ENCODE results near the gene SMOC2.

The SMOC2 gene

DNA sequence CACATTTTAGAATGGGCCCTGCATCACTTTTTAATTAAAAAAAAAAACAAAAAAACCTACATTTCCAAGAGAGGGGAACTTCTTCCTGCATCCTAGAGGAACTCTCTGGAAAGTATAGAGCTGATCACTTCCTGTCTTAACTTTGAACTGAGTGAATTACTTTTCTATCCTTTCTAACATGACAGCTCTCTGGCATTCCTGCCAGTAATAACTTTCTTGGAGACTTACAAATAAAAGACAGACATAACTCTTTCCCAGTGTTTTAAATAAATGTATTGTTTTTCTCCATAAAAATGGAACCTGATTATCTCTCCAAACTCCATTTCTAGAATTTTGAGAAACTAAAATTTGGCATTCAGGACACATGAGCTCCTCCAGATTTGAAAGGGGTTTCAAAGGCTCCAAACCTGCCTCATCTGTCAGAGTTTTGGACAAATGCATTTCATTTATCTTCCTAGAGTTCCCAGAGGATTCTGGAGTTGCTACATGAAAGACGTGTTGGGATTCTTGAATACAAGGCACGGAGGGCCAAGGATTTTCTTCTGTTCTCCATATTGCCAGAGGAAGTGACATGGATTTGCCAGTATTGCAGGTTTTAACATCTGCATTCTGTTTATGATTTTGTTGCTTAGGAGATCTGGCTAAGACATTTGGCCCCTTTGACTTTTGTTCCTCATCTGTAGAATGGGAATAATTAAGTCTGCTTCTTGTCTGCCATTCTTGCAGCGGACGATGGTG is 2.0 kb upstream of the SMOC2 start:
- TF ChIP-seq CTCF (IDR thresholded peaks at IDR 0.05; ENCODE audit: borderline replicate concordance, control extremely low read depth, extremely low read depth, insufficient read depth, missing control alignments) = no peak
- in situ Hi-C loops (cut with MboI; ENCODE audit: low sequenced_read_pairs, unreplicated experiment) = no loop called here
- no peak for DNase-seq (ENCODE audit: low spot score)

DNA sequence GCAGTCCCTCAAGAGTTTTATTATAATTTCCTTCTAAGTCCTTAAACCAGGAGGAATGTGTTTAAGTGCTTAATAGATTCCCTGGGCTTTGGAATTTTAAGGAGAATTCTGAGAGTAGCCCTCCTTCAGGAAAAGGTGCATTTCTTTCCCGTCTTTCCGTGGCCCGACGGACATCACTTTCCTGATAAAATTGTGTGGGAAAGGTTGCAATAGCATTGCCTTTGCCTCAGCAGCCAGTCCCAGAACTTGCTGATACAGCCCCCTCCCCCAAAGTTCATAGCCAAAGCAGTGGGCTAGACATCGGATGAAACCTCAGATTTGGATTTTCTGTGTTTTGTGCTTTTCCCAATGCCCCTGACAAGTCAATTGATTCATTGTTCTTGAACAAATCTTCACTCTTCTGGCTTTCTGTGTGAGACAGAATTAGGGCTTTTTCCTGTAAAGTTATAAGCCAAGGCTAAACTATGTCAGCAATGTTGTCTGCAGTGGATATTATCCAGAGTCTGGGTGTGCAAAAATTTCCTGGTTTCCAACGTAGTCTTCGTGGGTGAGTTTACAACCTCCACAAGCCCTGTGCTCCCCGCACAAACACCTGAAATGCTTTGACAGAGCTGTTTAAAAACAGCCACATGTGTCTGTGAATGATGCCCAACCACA is 1.1 kb upstream of the SMOC2 start:
- no peak for TF ChIP-seq CTCF (IDR thresholded peaks at IDR 0.05; ENCODE audit: borderline replicate concordance, control extremely low read depth, extremely low read depth, insufficient read depth, missing control alignments)
- in situ Hi-C loops (cut with MboI; ENCODE audit: low sequenced_read_pairs, unreplicated experiment) = no loop called here
- no peak for DNase-seq (ENCODE audit: low spot score)

GRCh38 chr6:168441434-168442391 is 729 bp downstream of the SMOC2 start:
- no peak for TF ChIP-seq CTCF (IDR thresholded peaks at IDR 0.05; ENCODE audit: borderline replicate concordance, control extremely low read depth, extremely low read depth, insufficient read depth, missing control alignments)
- in situ Hi-C loops (cut with MboI; ENCODE audit: low sequenced_read_pairs, unreplicated experiment) = no loop called here

DNA sequence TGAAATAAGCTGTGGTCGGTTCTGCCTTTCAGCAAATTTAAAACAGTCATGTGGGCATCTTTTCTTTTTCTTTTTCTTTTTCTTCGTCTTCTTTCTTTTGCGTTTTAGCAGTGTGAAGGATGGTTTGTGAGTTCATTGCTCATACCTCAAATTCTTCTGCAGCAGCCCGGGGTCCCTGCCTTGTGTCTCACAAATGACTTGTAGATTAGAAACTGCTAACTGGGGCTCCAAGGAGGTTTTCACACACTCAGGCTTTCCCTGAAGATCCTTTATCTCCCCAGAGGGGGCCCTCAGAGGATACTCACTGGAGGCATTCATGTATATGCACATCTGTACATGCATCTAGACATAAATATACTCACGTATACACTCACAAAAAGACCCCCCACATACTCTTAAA is 1.7 kb downstream of the SMOC2 start:
- DNase-seq (ENCODE audit: low spot score) = no peak
- in situ Hi-C loops (cut with MboI; ENCODE audit: low sequenced_read_pairs, unreplicated experiment) = no loop called here

More at GRCh38 chr6:168441434-168442391, 729 bp downstream of the SMOC2 start:
- no peak for DNase-seq (ENCODE audit: low spot score)

DNA sequence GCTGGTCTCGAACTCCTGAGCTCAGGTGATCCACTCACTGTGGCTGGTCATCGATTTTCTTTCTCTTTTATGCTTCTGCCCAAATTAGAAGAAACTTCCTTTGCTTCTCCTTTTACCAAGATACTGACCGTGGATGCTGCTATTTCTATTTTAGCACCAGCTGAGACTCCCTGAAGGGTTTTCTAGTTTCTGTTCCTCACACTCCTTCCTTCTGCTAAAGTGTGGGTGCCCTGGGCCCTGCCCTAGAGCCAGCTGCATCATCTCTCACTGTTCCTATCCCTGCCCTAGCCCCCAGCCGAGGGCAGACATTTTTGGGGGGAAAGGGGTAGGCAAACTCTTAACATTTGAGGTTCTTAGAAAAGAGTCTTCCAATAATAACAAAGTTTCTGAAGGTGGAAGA is 6.3 kb downstream of the SMOC2 start:
- in situ Hi-C loops (cut with MboI; ENCODE audit: low sequenced_read_pairs, unreplicated experiment) = no loop called here
- TF ChIP-seq CTCF (IDR thresholded peaks at IDR 0.05; ENCODE audit: borderline replicate concordance, control extremely low read depth, extremely low read depth, insufficient read depth, missing control alignments) = no peak
- DNase-seq (ENCODE audit: low spot score) = no peak

More for the DNA sequence above, 1.7 kb downstream of the SMOC2 start:
- no peak for TF ChIP-seq CTCF (IDR thresholded peaks at IDR 0.05; ENCODE audit: borderline replicate concordance, control extremely low read depth, extremely low read depth, insufficient read depth, missing control alignments)

- TF ChIP-seq CTCF (IDR thresholded peaks at IDR 0.05; ENCODE audit: borderline replicate concordance, control extremely low read depth, extremely low read depth, insufficient read depth, missing control alignments) = no peak
- no peak for DNase-seq (ENCODE audit: low spot score)
- in situ Hi-C loops (cut with MboI; ENCODE audit: low sequenced_read_pairs, unreplicated experiment) = no loop called here
Observed at GRCh38 chr6:168447700-168448099, 6.7 kb downstream of the SMOC2 start.
